ENCODE measurements around the gene GUCD1.
"Not testable (repeated sequence)": the region's sequence is repeated elsewhere in the genome, so short reads cannot be mapped to it uniquely, and the experiment has no call there.

The GUCD1 gene

GRCh38 chr22:24554313-24555164, at the start of gene GUCD1:
Gene GUCD1 (minus strand): TSS chr22:24555138. CDS start chr22:24554991, 147 bp downstream.
- DNase-seq, result peak; percentile 23

GRCh38 chr22:24603770-24604629, 49.1 kb upstream of the GUCD1 start:
- DNase-seq, result not testable (repeated sequence)

GRCh38 chr22:24602847-24603769, 48.2 kb upstream of the GUCD1 start, which contains the start of gene GGT1:
Gene GGT1 (plus strand): TSS chr22:24603193. CDS start chr22:24611082, 7,889 bp downstream.
- not testable (repeated sequence) for DNase-seq

GRCh38 chr22:24602105-24602749, 47.3 kb upstream of the GUCD1 start:
- not testable (repeated sequence) for DNase-seq

- DNase-seq, result no peak
Observed at GRCh38 chr22:24601217-24602104, 46.5 kb upstream of the GUCD1 start.

- DNase-seq, result not testable (repeated sequence)
Observed at GRCh38 chr22:24599958-24600715, 45.2 kb upstream of the GUCD1 start.

- no peak for DNase-seq
Observed at GRCh38 chr22:24599514-24599913, 44.6 kb upstream of the GUCD1 start.

GRCh38 chr22:24597076-24597475, 42.1 kb upstream of the GUCD1 start:
- DNase-seq, result not testable (repeated sequence)

- DNase-seq, result no peak
Observed at GRCh38 chr22:24595863-24596262, 40.9 kb upstream of the GUCD1 start.

- no peak for DNase-seq
Observed at GRCh38 chr22:24595228-24595627, 40.3 kb upstream of the GUCD1 start.

GRCh38 chr22:24594569-24595120, 39.7 kb upstream of the GUCD1 start:
- DNase-seq, result no peak

GRCh38 chr22:24593836-24594568, 39.1 kb upstream of the GUCD1 start:
- DNase-seq, result no peak

GRCh38 chr22:24593559-24593835, 38.6 kb upstream of the GUCD1 start:
- not testable (repeated sequence) for DNase-seq

GRCh38 chr22:24592851-24593558, 38.1 kb upstream of the GUCD1 start, which contains the start of gene LRRC75B:
Gene LRRC75B (minus strand): TSS chr22:24593073. CDS start chr22:24593039, 34 bp downstream.
- DNase-seq, result peak; percentile 28

- no peak for DNase-seq
Observed at GRCh38 chr22:24592058-24592850, 37.3 kb upstream of the GUCD1 start.

- no peak for DNase-seq
Observed at GRCh38 chr22:24591286-24591830, 36.4 kb upstream of the GUCD1 start.

- no peak for DNase-seq
Observed at GRCh38 chr22:24590596-24591173, 35.7 kb upstream of the GUCD1 start.

All from stimulated activated CD4-positive, alpha-beta T cell treated with anti-CD3 and anti-CD28 coated beads, Interleukin-1b, Interleukin-23, amount 100 ng/mL, for 48 hours (primary cell).